Adrenal gland (tissue), 12 donors: ENCODE data around the gene THSD4. TPM values are rescaled to one million over a fixed set of nuclear protein-coding genes. Genes with fewer than 3 reads are reported as not detected.

Experiments used
- DNase-seq, 7 donors: peaks; one replicate each; pipeline ENCODE4 v3.0.0-alpha.2; 2019 to 2020
- H3K27ac ChIP-seq, 5 donors: fragments of 200-600 bp; sonication (generic) in 4 of 5; 1 replicate in 3 of 5; 2 replicates in 2 of 5; pipeline versions ENCODE4 v1.5.1 to v1.8.0; 2016 to 2020; ENCODE audit warnings: mild to moderate bottlenecking in 1 of 5
- H3K27me3 ChIP-seq: fragments of 200-600 bp; 2 replicates; pipeline ENCODE4 v1.8.0; 2021
- H3K36me3 ChIP-seq, 2 donors: fragments of 200-600 bp; replicated peaks in 1 of 2; 1 replicate in 1 of 2; 2 replicates in 1 of 2; pipeline versions ENCODE4 v1.5.1 to v1.8.0; 2018 to 2022
- H3K4me1 ChIP-seq, 2 donors: fragments of 200-600 bp; replicated peaks in 1 of 2; 1 replicate in 1 of 2; 2 replicates in 1 of 2; pipeline versions ENCODE4 v1.5.1 to v1.8.0; 2018 to 2021
- H3K4me3 ChIP-seq, 4 donors: fragments of 200-600 bp; sonication (generic) in 3 of 4; one replicate each; pipeline ENCODE4 v1.5.1; 2016 to 2018
- H3K9me3 ChIP-seq, 3 donors: fragments of 200-600 bp; sonication (generic) in 1 of 3; replicated peaks in 1 of 3; 1 replicate in 2 of 3; 2 replicates in 1 of 3; pipeline versions ENCODE4 v1.5.1 to v1.8.0; 2016 to 2021
- CTCF ChIP-seq, 6 experiments: fragments of 450-650 bp in 4 of 6; fragments of 200-600 bp in 2 of 6; sonication (generic) in 1 of 6; IDR thresholded peaks; 1 replicate in 5 of 6; 2 replicates in 1 of 6; pipeline versions ENCODE4 v1.5.1 to v1.8.0; 2016 to 2021; ENCODE audit warnings: antibody characterized with exemption in 6 of 6, mild to moderate bottlenecking in 2 of 6, moderate library complexity in 1 of 6
- POLR2A ChIP-seq, 2 donors: fragments of 450-650 bp; IDR thresholded peaks; one replicate each; pipeline ENCODE4 v1.6.1; 2017; ENCODE audit warnings: antibody characterized with exemption in 2 of 2, mild to moderate bottlenecking in 2 of 2, moderate library complexity in 1 of 2
- WGBS, 4 donors: extraction: QIAGEN DNeasy Blood & Tissue Kit in 2 of 4; methylation state at CpG; one replicate each; pipeline versions ENCODE4 v1.1.5 to v1.1.7; 2013 to 2017; 5-methylcytosine and 5-hydroxymethylcytosine counted together
- intact Hi-C, 2 donors: fragments of 100-400 bp; cut with DNase I; formaldehyde crosslinking; loops; one replicate each; pipeline versions ENCODE4 v1.14.1 to v1.15.0; 2022 to 2023
- polyA plus RNA-seq, 3 donors: library from polyadenylated mRNA; stranded (reverse); fragments of 200-250 nt in 2 of 3; fragments of 350-450 nt in 1 of 3; fragmentation: Illumina TruSeq in 1 of 3; extraction: RNeasy Lipid Tissue Mini Kit (QIAGEN cat#74804) in 1 of 3; gene quantifications; one replicate each; pipeline ENCODE4 v1.2.3, GENCODE V29; 2013 to 2014
- total RNA-seq, 9 donors: library from RNA; depleted of rRNA in 4 of 9; stranded (reverse); fragments of >200 nt in 4 of 9; fragments of 120-200 nt in 1 of 9; fragmentation: NEBNext Ultra II Directional in 1 of 9; extraction: Animal tissue kit (Norgen Biotek cat#: 25700) in 1 of 9; gene quantifications; one replicate each; pipeline versions ENCODE4 v1.1.0 to v1.2.4, GENCODE V29; 2013 to 2023
- donor health status: healthy with polysubstance abuse.
- donor health status: Bipolar disorder and iron deficiency.
- donor health status: DM: yes; HTN: yes; CAD: no.
- donor health status: DM: no; HTN: no; CAD: no.
- donor health status: DM: no; HTN: no; CAD: no.
- donor health status: DM: yes; HTN: yes; CAD: no.

Gene THSD4
- total and polyA plus RNA-seq, 12 donors, result 5.3 to 53.2 (median 23.2) TPM

DNA sequence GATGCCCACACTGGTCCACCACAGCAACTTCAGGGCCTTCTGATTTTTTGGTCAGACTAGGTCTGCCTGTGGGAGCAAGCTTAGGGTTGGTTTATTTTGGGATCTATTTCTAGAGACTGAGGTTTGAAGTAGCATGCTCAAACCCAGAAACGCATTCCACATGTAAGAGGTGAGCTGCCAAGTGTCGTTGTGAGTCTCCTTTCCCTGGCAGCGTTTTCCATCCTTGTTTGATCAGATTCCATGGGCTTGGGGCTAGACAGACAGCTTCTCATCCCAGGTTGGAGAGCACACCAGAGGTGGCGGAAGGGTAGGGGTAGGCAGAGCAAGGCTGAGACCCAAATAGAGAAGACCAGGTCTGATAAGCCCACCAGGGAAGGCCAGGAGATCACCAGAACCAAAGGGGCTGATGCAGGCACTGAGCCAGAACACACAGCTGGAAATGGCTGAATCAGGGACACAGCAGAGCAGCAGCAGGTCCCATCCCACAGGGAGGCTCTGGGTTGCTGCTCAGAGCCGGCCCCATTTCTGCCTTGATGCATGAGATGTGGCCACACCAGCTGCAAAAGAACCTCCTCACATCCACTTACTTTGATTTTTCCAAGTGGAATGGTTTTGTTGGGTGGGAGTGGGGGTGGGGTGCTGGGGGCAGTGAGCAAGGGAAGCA lies 186.8 kb downstream of the THSD4 start:
- Histone ChIP-seq H3K27ac (no peak overlapping the region), H3K36me3 (no peaks in the 10 kb centered on the region), H3K4me3 (no peak overlapping the region), H3K4me1 (no peaks in the 10 kb centered on the region), H3K9me3 (no peaks in the 10 kb centered on the region), H3K27me3 (no peaks in the 10 kb centered on the region)
- intact Hi-C loops, result no loop called here
- TF ChIP-seq CTCF (IDR thresholded peaks at IDR 0.05) (no peak), POLR2A (IDR thresholded peaks at IDR 0.05) (no peak)
- 69 to 86% (median 82%) methylated on average over 4 to 5 of the region's 5 CpGs for WGBS, 4 donors
- no peak for DNase-seq

DNA sequence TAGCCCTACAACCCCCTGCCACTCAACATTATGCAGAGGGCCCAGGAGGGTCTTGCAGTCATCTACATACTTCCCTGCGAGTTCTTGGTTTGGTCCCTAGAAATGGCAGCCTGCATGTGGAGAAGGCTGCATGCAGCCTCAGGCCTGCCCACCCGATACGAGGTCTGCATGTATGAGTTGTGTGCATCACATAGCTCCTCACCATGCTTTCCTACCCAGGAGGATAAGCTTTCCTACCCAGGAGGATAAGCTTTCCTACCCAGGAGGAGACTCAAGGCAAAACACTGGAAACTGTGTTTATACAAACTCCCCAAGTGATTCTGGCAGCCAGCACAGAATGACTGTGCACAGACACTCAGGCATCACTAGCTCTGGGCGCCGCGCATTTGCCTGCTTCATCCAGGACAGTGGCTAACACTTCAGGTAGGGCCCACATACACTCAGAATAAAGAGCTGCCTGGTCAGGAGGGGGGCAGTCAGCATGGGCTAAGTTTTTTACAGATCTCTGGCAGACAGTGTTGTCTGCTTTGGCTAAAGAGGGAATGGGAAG lies 187.7 kb downstream of the THSD4 start:
- Histone ChIP-seq H3K27me3 (no peaks in the 10 kb centered on the region), H3K4me3 (no peak overlapping the region), H3K4me1 (no peaks in the 10 kb centered on the region), H3K36me3 (no peaks in the 10 kb centered on the region), H3K27ac (no peak overlapping the region), H3K9me3 (no peaks in the 10 kb centered on the region)
- intact Hi-C loops, result no loop called here
- WGBS, 4 donors, result 94 to 98% (median 96%) methylated on average over 6 of the region's 6 CpGs
- no peak for DNase-seq
- no peak for TF ChIP-seq CTCF (IDR thresholded peaks at IDR 0.05)
- no peak for TF ChIP-seq POLR2A (IDR thresholded peaks at IDR 0.05)

DNA sequence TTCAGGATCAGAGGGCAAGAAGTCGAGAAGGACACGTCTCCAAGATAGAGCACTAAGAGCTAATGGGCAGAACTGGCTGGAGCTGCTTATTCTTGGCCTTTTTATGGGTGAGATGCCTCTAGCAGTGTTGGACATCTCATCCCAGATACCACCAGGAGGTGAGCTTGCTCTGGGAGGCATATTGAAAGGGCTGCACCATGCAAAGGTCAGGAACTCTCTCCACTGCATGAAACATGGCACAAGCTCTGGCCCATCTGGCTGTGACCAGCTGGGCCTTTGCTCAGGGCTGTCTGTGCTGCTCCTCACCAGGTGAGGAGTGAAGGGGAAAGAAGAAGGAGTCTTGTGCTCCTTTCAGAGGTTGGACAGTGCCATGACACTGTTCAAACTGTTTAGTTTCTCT lies 188.7 kb downstream of the THSD4 start:
- Histone ChIP-seq H3K4me3 (no peak overlapping the region), H3K27ac (no peak overlapping the region), H3K36me3 (no peaks in the 10 kb centered on the region), H3K9me3 (no peaks in the 10 kb centered on the region), H3K27me3 (no peaks in the 10 kb centered on the region), H3K4me1 (no peaks in the 10 kb centered on the region)
- intact Hi-C loops, result no loop called here
- no peak for DNase-seq
- no peak for TF ChIP-seq POLR2A (IDR thresholded peaks at IDR 0.05)
- no peak for TF ChIP-seq CTCF (IDR thresholded peaks at IDR 0.05)
- 95 to 98% (median 96%) methylated on average over 2 of the region's 2 CpGs for WGBS, 4 donors

GRCh38 chr15:71304681-71305080 lies 189.4 kb downstream of the THSD4 start:
- H3K9me3 ChIP-seq, result no peaks in the 10 kb centered on the region
- no peaks in the 10 kb centered on the region for H3K4me1 ChIP-seq
- intact Hi-C loops, result no loop called here
- DNase-seq, result no peak
- no peak overlapping the region for H3K27ac ChIP-seq
- no peaks in the 10 kb centered on the region for H3K36me3 ChIP-seq
- WGBS, 4 donors, result 88 to 92% (median 90%) methylated on average over 4 of the region's 4 CpGs
- no peak overlapping the region for H3K4me3 ChIP-seq
- TF ChIP-seq POLR2A (IDR thresholded peaks at IDR 0.05) (no peak), CTCF (IDR thresholded peaks at IDR 0.05) (no peak)
- H3K27me3 ChIP-seq, result no peaks in the 10 kb centered on the region
